K562 (cell line): ENCODE results near the gene PNKD. TPM values are rescaled to one million over a fixed set of nuclear protein-coding genes. Genes with fewer than 3 reads are reported as not detected.

Experiments
- KDM4B ChIP-seq, 2 experiments: fragments of 450-650 bp in 1 of 2; sonication (generic) in 1 of 2; IDR thresholded peaks; 2 replicates each; pipeline ENCODE4 v1.6.1; 2016 to 2017; ENCODE audit warnings: borderline replicate concordance in 2 of 2, antibody characterized with exemption in 1 of 2, low read depth in 1 of 2, mild to moderate bottlenecking in 1 of 2
- PHTF2 ChIP-seq: fragments of 250-450 bp; sonication (Bioruptor Pico); IDR thresholded peaks from 2 replicates; pipeline ENCODE4 v1.5.0; 2021; ENCODE audit warnings: mild to moderate bottlenecking
- VEZF1 ChIP-seq: fragments of 200-800 bp; sonication (Bioruptor generic); IDR thresholded peaks from 2 replicates; pipeline ENCODE4 v1.6.1; 2017; ENCODE audit warnings: missing genetic modification characterization, missing compliant biosample characterization
- ZNF609 ChIP-seq: sonication (generic); formaldehyde crosslinking; IDR thresholded peaks from 2 replicates; pipeline ENCODE4 v1.8.1; 2023; ENCODE audit warnings: missing genetic modification reagents, mild to moderate bottlenecking, borderline replicate concordance
- polyA plus RNA-seq, 8 experiments: library from polyadenylated mRNA; depleted of rRNA in 4 of 8; stranded (reverse) in 5 of 8; unstranded in 3 of 8; fragments of >200 nt; fragmentation: Nextera tagmentation in 2 of 8; fragmentation: Illumina TruSeq in 1 of 8; extraction: Ambion mirVana in 2 of 8; extraction: Trizol in 1 of 8; gene quantifications; 2 replicates each; pipeline versions ENCODE4 v1.2.1 to v1.2.3, GENCODE V29; 2011 to 2014; ENCODE audit warnings: inconsistent platforms in 1 of 8, missing spikeins in 1 of 8
- total RNA-seq, 7 experiments: library from RNA; depleted of rRNA in 6 of 7; stranded (reverse); fragments of >200 nt in 6 of 7; fragmentation: Illumina TruSeq in 2 of 7; extraction: Trizol in 2 of 7; gene quantifications; 2 replicates each; pipeline versions ENCODE4 v1.2.1 to v1.2.3, GENCODE V29; 2011 to 2021; ENCODE audit warnings: low replicate concordance in 1 of 7

Gene PNKD
- total and polyA plus RNA-seq, 9 of the 15 experiments (the other 6 are each of a cell fraction or from before 2014, with no cell fraction given): 26.0 to 105 (median 60.1) TPM

GRCh38 chr2:218386505-218387368 lies 116.4 kb downstream of the PNKD start (continued):
- TF ChIP-seq VEZF1 (CRISPR knock-in tag): no peak
- TF ChIP-seq ZNF609: no peak
- TF ChIP-seq PHTF2 (CRISPR knock-in tag): no peak
- no peak for TF ChIP-seq KDM4B (IDR thresholded peaks at IDR 0.05; ENCODE audit: borderline replicate concordance in 2 of 2, low read depth in 1 of 2)
